ENCODE results near the gene PATJ.

Gene PATJ

DNA sequence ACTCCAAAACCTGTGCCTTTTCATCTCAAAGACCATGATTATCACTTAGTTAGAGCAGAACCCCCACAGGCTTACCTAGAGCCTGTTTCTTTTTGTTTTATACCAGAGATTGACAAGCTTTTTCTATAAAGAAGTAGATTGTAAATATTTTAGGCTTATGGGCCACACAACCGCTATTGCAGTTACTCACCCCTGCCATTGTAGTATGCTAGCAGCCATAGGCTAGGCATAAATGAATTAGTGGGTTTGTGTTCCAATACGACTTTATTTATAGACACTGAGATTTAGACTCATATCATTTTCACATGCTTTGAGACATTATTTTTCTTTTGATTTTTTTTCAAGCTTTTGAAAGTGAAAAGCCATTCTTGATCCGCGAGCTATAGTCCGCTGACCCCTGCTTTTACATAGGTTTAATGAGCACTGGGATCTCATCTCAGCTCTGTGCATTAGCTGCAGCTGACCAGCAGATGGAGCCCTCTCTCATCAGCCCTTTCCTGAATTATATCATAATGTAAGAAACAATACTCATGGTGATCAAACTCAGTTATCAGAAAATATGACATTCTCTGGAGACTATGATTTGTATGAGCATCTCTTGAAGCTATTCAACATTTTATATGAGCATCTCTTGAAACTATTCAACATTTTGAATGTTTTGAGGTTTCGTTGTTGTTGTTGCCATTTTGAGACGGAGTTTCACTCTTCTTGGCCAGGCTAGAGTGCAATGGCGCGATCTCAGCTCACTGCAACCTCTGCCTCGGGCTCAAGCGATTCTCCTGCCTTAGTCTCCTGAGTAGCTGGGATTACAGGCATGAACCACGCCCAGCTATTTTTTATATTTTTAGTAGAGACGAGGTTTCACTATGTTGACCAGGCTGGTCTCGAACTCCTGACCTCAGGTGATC is 340.4 kb downstream of the PATJ start:
- H3K4me3 ChIP-seq (ENCODE audit: low read length) = no peak overlapping the region
- DNase-seq (ENCODE audit: low read depth) = peak; percentile 51
- TF ChIP-seq CTCF (IDR thresholded peaks at IDR 0.05; ENCODE audit: insufficient read depth, low read depth, low read length, missing control alignments) = peak; percentile 97

- H3K4me3 ChIP-seq (ENCODE audit: low read length) = no peak overlapping the region
- no peak for DNase-seq (ENCODE audit: low read depth)
- TF ChIP-seq CTCF (IDR thresholded peaks at IDR 0.05; ENCODE audit: insufficient read depth, low read depth, low read length, missing control alignments) = no peak
Observed at GRCh38 chr1:62084310-62084890, 342.1 kb downstream of the PATJ start.

DNA sequence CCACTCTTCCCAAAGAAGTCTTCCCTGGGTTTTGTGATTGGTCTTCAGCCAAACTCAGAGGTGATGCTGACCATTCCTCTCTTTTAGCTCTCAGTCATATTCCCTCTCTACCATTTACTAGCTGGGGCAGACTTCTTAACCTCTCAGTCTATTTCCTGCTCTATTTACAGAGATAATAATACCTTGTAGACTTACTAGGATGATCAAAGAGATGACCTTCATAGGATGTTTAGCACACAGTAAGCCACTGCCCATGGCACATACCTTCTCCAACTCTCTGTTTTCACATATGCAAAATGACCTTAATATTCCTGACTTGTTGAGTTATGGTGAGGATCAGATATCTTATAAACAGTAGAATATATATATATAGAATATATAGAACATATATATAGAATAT is 346.2 kb downstream of the PATJ start:
- no peak for DNase-seq (ENCODE audit: low read depth)
- H3K4me3 ChIP-seq (ENCODE audit: low read length) = no peak overlapping the region
- TF ChIP-seq CTCF (IDR thresholded peaks at IDR 0.05; ENCODE audit: insufficient read depth, low read depth, low read length, missing control alignments) = no peak

DNA sequence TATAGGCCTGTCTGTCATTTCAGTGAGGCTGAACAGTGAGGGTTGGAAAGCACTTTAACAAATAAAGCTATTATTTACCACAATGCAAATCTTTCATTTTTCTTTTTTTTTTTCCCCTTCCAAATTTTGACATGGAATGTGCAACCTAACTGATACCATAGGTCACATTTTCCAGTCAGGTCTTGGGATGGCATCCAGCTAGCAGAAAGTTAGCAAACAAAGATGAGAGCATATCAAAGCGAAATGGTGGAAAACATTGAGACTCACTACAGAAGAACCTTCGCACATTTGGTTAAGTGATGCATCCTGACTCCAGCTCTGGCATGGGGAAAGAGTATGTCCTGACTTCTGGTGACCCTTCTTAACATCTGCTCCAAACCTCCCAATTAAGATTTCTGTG is 347.3 kb downstream of the PATJ start:
- TF ChIP-seq CTCF (IDR thresholded peaks at IDR 0.05; ENCODE audit: insufficient read depth, low read depth, low read length, missing control alignments) = no peak
- no peak for DNase-seq (ENCODE audit: low read depth)
- no peak overlapping the region for H3K4me3 ChIP-seq (ENCODE audit: low read length)

DNA sequence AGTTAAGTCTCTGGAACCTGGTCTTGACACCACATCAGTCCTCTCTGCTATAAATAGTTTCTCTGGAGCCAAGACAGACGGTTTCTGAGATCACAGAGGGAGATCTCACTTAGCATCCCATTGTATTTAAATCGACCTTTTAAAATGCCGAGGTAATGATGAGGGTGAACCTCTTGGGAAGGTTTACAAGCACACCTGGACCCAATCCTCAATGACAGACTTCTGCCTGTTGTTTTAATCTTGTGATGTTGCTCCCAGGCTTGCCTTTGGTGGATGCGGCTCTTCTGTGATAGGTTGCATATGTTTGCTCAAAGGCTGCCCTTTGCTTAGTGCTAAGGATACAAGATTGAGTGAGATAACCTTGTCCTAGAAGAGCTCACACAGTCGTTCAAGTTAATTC is 347.7 kb downstream of the PATJ start:
- H3K4me3 ChIP-seq (ENCODE audit: low read length) = no peak overlapping the region
- TF ChIP-seq CTCF (IDR thresholded peaks at IDR 0.05; ENCODE audit: insufficient read depth, low read depth, low read length, missing control alignments) = no peak
- no peak for DNase-seq (ENCODE audit: low read depth)

GRCh38 chr1:62092110-62092509 is 349.8 kb downstream of the PATJ start:
- no peak for DNase-seq (ENCODE audit: low read depth)
- no peak for TF ChIP-seq CTCF (IDR thresholded peaks at IDR 0.05; ENCODE audit: insufficient read depth, low read depth, low read length, missing control alignments)

More at GRCh38 chr1:62092110-62092509, 349.8 kb downstream of the PATJ start:
- no peak overlapping the region for H3K4me3 ChIP-seq (ENCODE audit: low read length)

All from epithelial cell of esophagus (primary cell).